Activated T-cell treated with anti-CD3 and anti-CD28 coated beads, Interleukin-2, amount 50 U/mL, for 1 hour (primary cell): ENCODE data around the gene PGGHG.
"Not testable (repeated sequence)": the region's sequence is repeated elsewhere in the genome, so short reads cannot be mapped to it uniquely, and the experiment has no call there.

Experiments used
- DNase-seq: peaks from one replicate; pipeline ENCODE4 v3.0.0-alpha.2; 2020

Gene PGGHG

GRCh38 chr11:315516-315994 lies 26.6 kb downstream of the PGGHG start:
- DNase-seq = no peak

GRCh38 chr11:316031-316701 lies 27.2 kb downstream of the PGGHG start:
- peak; percentile 53 for DNase-seq

GRCh38 chr11:316891-317301 lies 28.0 kb downstream of the PGGHG start:
- DNase-seq = no peak

GRCh38 chr11:317668-318404 lies 28.9 kb downstream of the PGGHG start:
- DNase-seq = peak; percentile 48

GRCh38 chr11:318405-319120 lies 29.6 kb downstream of the PGGHG start:
- peak; percentile 44 for DNase-seq

GRCh38 chr11:319121-319887 lies 30.4 kb downstream of the PGGHG start:
- DNase-seq = peak; percentile 58

- DNase-seq = not testable (repeated sequence)
Measured at GRCh38 chr11:319888-320273, 31.0 kb downstream of the PGGHG start.

- DNase-seq = no peak
Measured at GRCh38 chr11:324156-324555, 35.2 kb downstream of the PGGHG start.

GRCh38 chr11:324593-325517 lies 35.9 kb downstream of the PGGHG start:
- DNase-seq = not testable (repeated sequence)

GRCh38 chr11:325796-326591 lies 37.1 kb downstream of the PGGHG start:
- no peak for DNase-seq

GRCh38 chr11:326592-326841 lies 37.6 kb downstream of the PGGHG start:
- no peak for DNase-seq

GRCh38 chr11:326842-327580 lies 38.1 kb downstream of the PGGHG start:
- DNase-seq = peak; percentile 63

GRCh38 chr11:327581-327923 lies 38.6 kb downstream of the PGGHG start:
- DNase-seq = no peak

GRCh38 chr11:328012-328411 lies 39.1 kb downstream of the PGGHG start:
- no peak for DNase-seq

- DNase-seq = not testable (repeated sequence)
Measured at GRCh38 chr11:328516-329100, 39.7 kb downstream of the PGGHG start.

- no peak for DNase-seq
Measured at GRCh38 chr11:329886-330253, 40.9 kb downstream of the PGGHG start.

- no peak for DNase-seq
Measured at GRCh38 chr11:330307-330693, 41.4 kb downstream of the PGGHG start.

- DNase-seq = no peak
Measured at GRCh38 chr11:330694-331357, 41.9 kb downstream of the PGGHG start.

- no peak for DNase-seq
Measured at GRCh38 chr11:331358-332060, 42.6 kb downstream of the PGGHG start.
